Measurements from ENCODE around the gene INPP5E. TPM values are rescaled to one million over a fixed set of nuclear protein-coding genes. Genes with fewer than 3 reads are reported as not detected.
A peak's percentile ranks its signal among the peaks of the same experiment; 100 is the strongest.

Gene INPP5E
- total RNA-seq, 4 donors from 2014 or later = 8.4 to 17.1 (median 12.5) TPM

GRCh38 chr9:136431782-136432350 lies 7.8 kb downstream of the INPP5E start:
- DNase-seq (ENCODE audit: extremely low spot score) = no peak
- Histone ChIP-seq H3K4me3 (no peak overlapping the region), H3K4me1 (peaks cover 7 to 24% (median 11%) of the 10 kb centered on the region in 4 donors), H3K36me3 (peaks cover 17 to 81% (median 74%) of the 10 kb centered on the region in 4 donors), H3K9me3 (no peaks in the 10 kb centered on the region), H3K27me3 (no peaks in the 10 kb centered on the region), H3K27ac (replicated peaks in 1 of 4) (no peak overlapping the region)
- 88% methylated on average over 8 of the region's 36 CpGs for WGBS
- intact Hi-C loops (cut with DNase I) = no loop called here
- TF ChIP-seq CTCF (IDR thresholded peaks at IDR 0.05) (no peak), POLR2AphosphoS5 (IDR thresholded peaks at IDR 0.05) (no peak), POLR2A (IDR thresholded peaks at IDR 0.05; ENCODE audit: low read depth) (no peak), EP300 (IDR thresholded peaks at IDR 0.05) (no peak)

- Histone ChIP-seq H3K27me3 (no peaks in the 10 kb centered on the region), H3K36me3 (peaks cover 17 to 71% (median 70%) of the 10 kb centered on the region in 4 donors), H3K27ac (replicated peaks in 1 of 4) (no peak overlapping the region), H3K9me3 (no peaks in the 10 kb centered on the region), H3K4me1 (peaks cover 0 to 13% (median 2%) of the 10 kb centered on the region in 4 donors), H3K4me3 (no peak overlapping the region)
- 89% methylated on average over 10 of the region's 29 CpGs for WGBS
- TF ChIP-seq EP300 (IDR thresholded peaks at IDR 0.05) (no peak), POLR2A (IDR thresholded peaks at IDR 0.05; ENCODE audit: low read depth) (no peak)
- intact Hi-C loops (cut with DNase I) = no loop called here
- no peak for DNase-seq (ENCODE audit: extremely low spot score)
These were observed 8.9 kb downstream of the INPP5E start for GRCh38 chr9:136430588-136431234.

DNA sequence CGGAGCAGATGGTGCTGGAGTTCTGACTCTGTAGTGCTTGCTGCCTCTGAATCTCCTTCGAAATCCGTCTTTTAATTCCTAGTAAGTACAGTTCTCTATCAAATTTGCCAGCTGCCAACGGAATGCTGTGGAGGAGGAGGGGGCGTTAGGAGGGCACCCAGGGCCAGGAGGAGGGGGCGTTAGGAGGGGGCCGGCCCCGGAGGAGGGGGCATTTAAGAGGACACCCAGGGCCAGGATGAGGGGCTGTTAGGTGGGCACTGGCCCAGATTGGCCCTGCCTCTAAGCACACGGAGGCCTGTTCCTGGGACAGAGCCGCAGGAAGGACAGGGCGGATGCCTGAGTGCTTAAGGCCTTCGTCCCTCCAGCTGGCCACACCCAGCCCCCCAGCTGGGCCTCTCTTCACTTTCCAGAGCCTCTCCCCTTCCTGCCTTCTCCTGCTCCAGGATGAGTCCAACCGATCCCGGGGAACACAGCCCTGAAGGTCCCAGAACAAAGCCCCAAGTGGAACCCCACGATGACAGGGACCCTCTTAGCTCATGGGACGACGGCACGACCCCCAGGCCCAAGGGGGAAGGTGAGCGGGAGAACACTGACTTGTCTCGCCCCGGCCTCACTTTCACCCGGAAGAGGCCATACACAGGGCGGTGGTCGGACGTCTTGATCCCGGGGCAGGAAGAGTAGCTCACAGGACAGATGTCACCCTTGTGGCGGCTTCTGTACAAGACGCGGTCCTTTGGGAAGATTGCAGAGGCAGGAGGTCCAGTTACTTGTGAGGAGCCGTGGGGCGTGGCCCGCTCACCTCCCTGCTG lies 9.8 kb downstream of the INPP5E start:
- WGBS = 84% methylated on average over 12 of the region's 32 CpGs

DNA sequence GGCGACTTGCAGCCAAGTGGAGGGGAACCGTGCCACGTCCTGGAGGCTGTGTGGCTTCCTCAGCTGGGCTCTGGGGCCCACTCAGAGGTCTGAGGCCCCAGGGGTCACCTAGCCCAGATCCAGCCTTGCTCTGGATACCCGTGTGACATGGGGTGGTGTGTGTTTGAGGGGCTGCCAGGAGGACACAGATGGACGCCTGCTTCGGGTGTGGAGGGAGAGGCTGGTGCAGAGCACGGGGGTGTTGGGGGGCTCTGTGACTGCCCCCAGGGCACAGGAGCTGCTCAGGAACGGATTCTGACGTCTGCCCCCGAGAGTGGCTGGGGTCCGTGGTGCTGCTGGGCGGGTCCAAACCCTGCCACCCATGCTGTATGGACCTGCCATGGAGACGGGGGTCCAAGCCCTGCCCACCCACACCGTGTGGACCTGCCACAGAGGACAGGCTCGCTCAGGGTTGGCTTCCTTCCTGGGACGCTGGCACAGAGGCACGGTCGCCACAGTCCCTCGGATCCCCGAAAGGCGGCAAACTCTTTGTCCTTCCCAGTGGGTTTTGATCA lies 10.5 kb downstream of the INPP5E start:
- intact Hi-C loops (cut with DNase I) = no loop called here
- 89% methylated on average over 10 of the region's 21 CpGs for WGBS
- TF ChIP-seq POLR2A (IDR thresholded peaks at IDR 0.05; ENCODE audit: low read depth) (no peak), EP300 (IDR thresholded peaks at IDR 0.05) (no peak), POLR2AphosphoS5 (IDR thresholded peaks at IDR 0.05) (no peak), CTCF (IDR thresholded peaks at IDR 0.05) (no peak)
- Histone ChIP-seq H3K36me3 (peaks cover 22 to 81% (median 70%) of the 10 kb centered on the region in 4 donors), H3K27ac (replicated peaks in 1 of 4) (peak overlapping the region in 1 of 4 donors; percentile 19), H3K4me3 (no peak overlapping the region), H3K27me3 (no peaks in the 10 kb centered on the region), H3K4me1 (peaks cover 0 to 4% (median 0%) of the 10 kb centered on the region in 4 donors), H3K9me3 (no peaks in the 10 kb centered on the region)
- DNase-seq (ENCODE audit: extremely low spot score) = no peak

More for the DNA sequence above, 9.8 kb downstream of the INPP5E start:
- intact Hi-C loops (cut with DNase I) = no loop called here
- Histone ChIP-seq H3K27me3 (no peaks in the 10 kb centered on the region), H3K9me3 (no peaks in the 10 kb centered on the region), H3K4me3 (no peak overlapping the region), H3K4me1 (peaks cover 0 to 7% (median 2%) of the 10 kb centered on the region in 4 donors), H3K36me3 (peaks cover 18 to 75% (median 70%) of the 10 kb centered on the region in 4 donors), H3K27ac (replicated peaks in 1 of 4) (peak overlapping the region in 1 of 4 donors; percentile 19)
- no peak for TF ChIP-seq POLR2AphosphoS5 (IDR thresholded peaks at IDR 0.05)
- TF ChIP-seq POLR2A (IDR thresholded peaks at IDR 0.05; ENCODE audit: low read depth) = no peak
- no peak for TF ChIP-seq EP300 (IDR thresholded peaks at IDR 0.05)
- TF ChIP-seq CTCF (IDR thresholded peaks at IDR 0.05) = no peak
- DNase-seq (ENCODE audit: extremely low spot score) = no peak

Data from esophagus muscularis mucosa (tissue), 4 donors.